Common myeloid progenitor, CD34-positive (primary cell): ENCODE measurements around the gene DOCK8.
A peak's percentile ranks its signal among the peaks of the same experiment; 100 is the strongest.

Experiments
- CTCF ChIA-PET: fragments of 350-600 bp; sonication (Branson Sonifier 250); formaldehyde crosslinking; loops from one replicate; lab custom pipeline; 2021; ENCODE audit warnings: antibody characterized with exemption; lab: Charles Lee
- POLR2A ChIA-PET: fragments of 350-600 bp; sonication (Branson Sonifier 250); formaldehyde crosslinking; loops from one replicate; lab custom pipeline; 2021; ENCODE audit warnings: antibody characterized with exemption; lab: Charles Lee
- DNase-seq, 3 donors: peaks; one replicate each; pipeline versions ENCODE4 v3.0.0 to v3.0.0-alpha.2; 2013
- H3K27ac ChIP-seq, 2 experiments: 1 replicate in 1 of 2; 2 replicates in 1 of 2; pipeline ENCODE4 v1.7.0; 2013; ENCODE audit warnings: inconsistent platforms in 2 of 2, low read length in 2 of 2, mild to moderate bottlenecking in 2 of 2, low read depth in 1 of 2, moderate library complexity in 1 of 2; ENCODE audit not compliant: severe bottlenecking in 2 of 2, insufficient read depth in 1 of 2, poor library complexity in 1 of 2
- H3K27me3 ChIP-seq, 5 experiments: replicated peaks in 2 of 5; 1 replicate in 3 of 5; 2 replicates in 2 of 5; pipeline versions ENCODE4 v1.6.1 to v1.7.0; 2013; ENCODE audit warnings: low read length in 4 of 5, mild to moderate bottlenecking in 2 of 5, moderate library complexity in 2 of 5, inconsistent platforms in 1 of 5; ENCODE audit not compliant: insufficient read depth in 5 of 5, control insufficient read depth in 4 of 5
- H3K36me3 ChIP-seq, 4 experiments: 1 replicate in 2 of 4; 2 replicates in 2 of 4; pipeline versions ENCODE4 v1.6.1 to v1.7.0; 2013; ENCODE audit warnings: low read length in 3 of 4, control low read depth in 1 of 4, mild to moderate bottlenecking in 1 of 4; ENCODE audit not compliant: control insufficient read depth in 4 of 4, insufficient read depth in 4 of 4
- H3K4me1 ChIP-seq, 4 experiments: 1 replicate in 3 of 4; 2 replicates in 1 of 4; pipeline versions ENCODE4 v1.6.1 to v1.7.1; 2013; ENCODE audit warnings: low read length in 3 of 4, mild to moderate bottlenecking in 3 of 4, control low read depth in 1 of 4, inconsistent platforms in 1 of 4, moderate library complexity in 1 of 4; ENCODE audit not compliant: control insufficient read depth in 4 of 4, insufficient read depth in 4 of 4; ENCODE audit errors: control extremely low read depth in 1 of 4
- H3K4me3 ChIP-seq, 7 experiments: 1 replicate in 4 of 7; 2 replicates in 3 of 7; pipeline versions ENCODE4 v1.5.1 to v1.7.0; 2013; ENCODE audit warnings: mild to moderate bottlenecking in 7 of 7, low read length in 6 of 7, moderate library complexity in 6 of 7, inconsistent platforms in 2 of 7, low read depth in 2 of 7, control low read depth in 1 of 7; ENCODE audit not compliant: insufficient read depth in 4 of 7, control insufficient read depth in 1 of 7; ENCODE audit errors: extremely low read depth in 1 of 7
- H3K9me3 ChIP-seq, 5 experiments: 1 replicate in 4 of 5; 2 replicates in 1 of 5; pipeline versions ENCODE4 v1.6.1 to v1.7.1; 2013; ENCODE audit warnings: low read length in 4 of 5, mild to moderate bottlenecking in 2 of 5, inconsistent platforms in 1 of 5, low read depth in 1 of 5, moderate library complexity in 1 of 5; ENCODE audit not compliant: control insufficient read depth in 4 of 5, insufficient read depth in 2 of 5; ENCODE audit errors: control extremely low read depth in 1 of 5
- WGBS: methylation state at CpG from one replicate; pipeline ENCODE4 v1.1.5; 2013; ENCODE audit not compliant: insufficient coverage; 5-methylcytosine and 5-hydroxymethylcytosine counted together

DOCK8 gene

GRCh38 chr9:441126-441525 lies 226.5 kb downstream of the DOCK8 start:
- CTCF ChIA-PET: no interaction called here

GRCh38 chr9:444528-444927 lies 229.9 kb downstream of the DOCK8 start:
- H3K4me3 ChIP-seq: no peak overlapping the region
- no CpG with 5 or more reads among the region's 1 CpG for WGBS
- ChIA-PET POLR2A (no interaction called here), CTCF (interaction anchor here (1.0 to 1.5 kb wide), 2 partner anchors 11 to 29 kb away, joined by 4 to 5 read pairs; no protein-coding TSS in a partner anchor)
- H3K4me1 ChIP-seq: no peaks in the 10 kb centered on the region
- peaks cover 32 to 92% (median 72%) of the 10 kb centered on the region in 4 experiments for H3K36me3 ChIP-seq
- no peak for DNase-seq
- no peak overlapping the region for H3K27ac ChIP-seq
- no peaks in the 10 kb centered on the region for H3K9me3 ChIP-seq
- H3K27me3 ChIP-seq: no peaks in the 10 kb centered on the region

More at GRCh38 chr9:441126-441525, 226.5 kb downstream of the DOCK8 start:
- no peaks in the 10 kb centered on the region for H3K27me3 ChIP-seq
- H3K4me1 ChIP-seq: no peaks in the 10 kb centered on the region
- H3K4me3 ChIP-seq: no peak overlapping the region
- no peaks in the 10 kb centered on the region for H3K9me3 ChIP-seq
- 100% methylated on average over 4 of the region's 7 CpGs for WGBS
- no peak for DNase-seq
- H3K36me3 ChIP-seq: peaks cover 44 to 95% (median 70%) of the 10 kb centered on the region in 4 experiments
- H3K27ac ChIP-seq: no peak overlapping the region
- POLR2A ChIA-PET: no interaction called here

GRCh38 chr9:445033-445432 lies 230.4 kb downstream of the DOCK8 start:
- H3K4me3 ChIP-seq: no peak overlapping the region
- WGBS: 100% methylated on average over 2 of the region's 3 CpGs
- no peaks in the 10 kb centered on the region for H3K9me3 ChIP-seq
- no peak overlapping the region for H3K27ac ChIP-seq
- CTCF ChIA-PET: interaction anchor here (1.5 kb wide), 1 partner anchor 12 kb away, joined by 4 read pairs; no protein-coding TSS in a partner anchor
- DNase-seq: peak in 2 of 3 donors; percentile 26 to 46
- no peaks in the 10 kb centered on the region for H3K27me3 ChIP-seq
- H3K36me3 ChIP-seq: peaks cover 33 to 92% (median 74%) of the 10 kb centered on the region in 4 experiments
- POLR2A ChIA-PET: no interaction called here
- no peaks in the 10 kb centered on the region for H3K4me1 ChIP-seq

- POLR2A ChIA-PET: no interaction called here
- Histone ChIP-seq H3K27ac (no peak overlapping the region), H3K9me3 (no peaks in the 10 kb centered on the region), H3K4me3 (no peak overlapping the region), H3K36me3 (peaks cover 38 to 92% (median 76%) of the 10 kb centered on the region in 4 experiments), H3K4me1 (no peaks in the 10 kb centered on the region), H3K27me3 (no peaks in the 10 kb centered on the region)
- CTCF ChIA-PET: interaction anchor here (1.7 kb wide), 1 partner anchor 14 kb away, joined by 8 read pairs; no protein-coding TSS in a partner anchor
- WGBS: 98% methylated on average over 12 of the region's 15 CpGs
- no peak for DNase-seq
Measured at GRCh38 chr9:446074-446699, 231.5 kb downstream of the DOCK8 start.

- H3K36me3 ChIP-seq: peaks cover 36 to 89% (median 73%) of the 10 kb centered on the region in 4 experiments
- H3K4me3 ChIP-seq: no peak overlapping the region
- ChIA-PET POLR2A (no interaction called here), CTCF (interaction anchor here (1.1 to 1.7 kb wide), 2 partner anchors 10 to 13 kb away, joined by 3 to 8 read pairs; no protein-coding TSS in a partner anchor)
- H3K9me3 ChIP-seq: no peaks in the 10 kb centered on the region
- 60% methylated on average over 2 of the region's 4 CpGs for WGBS
- DNase-seq: peak in 2 of 3 donors; percentile 60 to 61
- H3K27me3 ChIP-seq: no peaks in the 10 kb centered on the region
- H3K4me1 ChIP-seq: no peaks in the 10 kb centered on the region
- no peak overlapping the region for H3K27ac ChIP-seq
Measured at GRCh38 chr9:447230-448025, 232.8 kb downstream of the DOCK8 start.

- Histone ChIP-seq H3K4me1 (no peaks in the 10 kb centered on the region), H3K9me3 (no peaks in the 10 kb centered on the region), H3K36me3 (peaks cover 26 to 82% (median 66%) of the 10 kb centered on the region in 4 experiments), H3K27ac (no peak overlapping the region), H3K27me3 (no peaks in the 10 kb centered on the region), H3K4me3 (no peak overlapping the region)
- WGBS: 81% methylated on average over 2 of the region's 2 CpGs
- POLR2A ChIA-PET: no interaction called here
- CTCF ChIA-PET: no interaction called here
- DNase-seq: no peak
Measured at GRCh38 chr9:450057-450456, 235.4 kb downstream of the DOCK8 start.

- POLR2A ChIA-PET: no interaction called here
- Histone ChIP-seq H3K27ac (no peak overlapping the region), H3K36me3 (peaks cover 26 to 83% (median 64%) of the 10 kb centered on the region in 4 experiments), H3K4me3 (no peak overlapping the region), H3K9me3 (no peaks in the 10 kb centered on the region), H3K27me3 (no peaks in the 10 kb centered on the region), H3K4me1 (no peaks in the 10 kb centered on the region)
- CTCF ChIA-PET: no interaction called here
- 100% methylated on average over 3 of the region's 4 CpGs for WGBS
- no peak for DNase-seq
Measured at GRCh38 chr9:450561-450960, 235.9 kb downstream of the DOCK8 start.
